ENCODE results near the gene DEPP1. TPM values are rescaled to one million over a fixed set of nuclear protein-coding genes. Genes with fewer than 3 reads are reported as not detected.

DEPP1 gene
- total RNA-seq, 2 donors from 2014 or later, result 27.2 to 144 TPM

DNA sequence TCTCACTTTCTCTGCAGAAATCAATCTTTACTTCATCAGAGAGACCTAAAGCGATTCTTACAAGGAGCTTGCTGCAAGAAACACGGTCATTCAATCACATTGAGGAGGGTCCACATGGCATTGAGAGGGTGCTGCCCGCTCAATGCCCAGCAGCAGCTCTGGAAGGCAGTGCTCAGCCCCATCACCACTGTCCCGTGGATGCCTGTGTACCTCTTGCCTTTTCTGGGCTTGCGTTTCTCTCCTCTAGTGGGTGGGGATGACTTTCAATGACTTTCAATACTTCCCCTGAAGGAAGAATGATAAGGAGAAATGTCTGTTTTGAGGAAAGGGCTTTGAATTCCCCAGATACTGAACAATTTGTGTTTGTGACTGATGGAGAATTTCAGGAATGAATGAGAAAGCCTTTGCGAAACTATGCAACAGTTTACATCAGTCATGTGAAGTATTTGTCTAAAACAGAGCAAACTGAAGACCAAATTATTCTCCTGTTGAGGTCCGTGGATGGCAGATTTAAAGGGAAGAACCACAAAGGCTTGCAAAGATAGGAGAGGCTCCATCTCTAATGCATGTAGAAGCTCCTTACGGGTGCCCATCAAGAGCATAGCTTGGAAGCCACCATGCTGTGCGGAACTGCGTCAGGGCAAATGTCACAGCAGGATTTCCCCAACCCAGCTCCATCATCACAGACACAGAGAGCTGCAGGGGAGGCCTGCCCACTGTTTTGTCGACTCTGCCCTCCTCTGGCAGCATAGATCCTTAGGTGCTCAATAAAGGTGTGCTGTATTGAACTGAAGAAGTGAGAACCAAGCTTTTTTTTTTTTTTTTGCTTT lies 15.5 kb upstream of the DEPP1 start:
- no peak overlapping the region for H3K27ac ChIP-seq
- WGBS, result 93% methylated on average over 11 of the region's 11 CpGs
- intact Hi-C loops (cut with DNase I), result loop anchor here (10.0 kb wide), 1 partner anchor 601 kb away; no protein-coding TSS in a partner anchor
- H3K4me1 ChIP-seq (replicated peaks), result peaks cover 14% of the 10 kb centered on the region
- no peak for DNase-seq (ENCODE audit: low spot score)
- H3K36me3 ChIP-seq, result no peaks in the 10 kb centered on the region
- H3K9me3 ChIP-seq, result no peaks in the 10 kb centered on the region
- TF ChIP-seq POLR2AphosphoS5 (IDR thresholded peaks at IDR 0.05) (no peak), POLR2A (IDR thresholded peaks at IDR 0.05) (no peak)
- TF ChIP-seq, protein P1, sequence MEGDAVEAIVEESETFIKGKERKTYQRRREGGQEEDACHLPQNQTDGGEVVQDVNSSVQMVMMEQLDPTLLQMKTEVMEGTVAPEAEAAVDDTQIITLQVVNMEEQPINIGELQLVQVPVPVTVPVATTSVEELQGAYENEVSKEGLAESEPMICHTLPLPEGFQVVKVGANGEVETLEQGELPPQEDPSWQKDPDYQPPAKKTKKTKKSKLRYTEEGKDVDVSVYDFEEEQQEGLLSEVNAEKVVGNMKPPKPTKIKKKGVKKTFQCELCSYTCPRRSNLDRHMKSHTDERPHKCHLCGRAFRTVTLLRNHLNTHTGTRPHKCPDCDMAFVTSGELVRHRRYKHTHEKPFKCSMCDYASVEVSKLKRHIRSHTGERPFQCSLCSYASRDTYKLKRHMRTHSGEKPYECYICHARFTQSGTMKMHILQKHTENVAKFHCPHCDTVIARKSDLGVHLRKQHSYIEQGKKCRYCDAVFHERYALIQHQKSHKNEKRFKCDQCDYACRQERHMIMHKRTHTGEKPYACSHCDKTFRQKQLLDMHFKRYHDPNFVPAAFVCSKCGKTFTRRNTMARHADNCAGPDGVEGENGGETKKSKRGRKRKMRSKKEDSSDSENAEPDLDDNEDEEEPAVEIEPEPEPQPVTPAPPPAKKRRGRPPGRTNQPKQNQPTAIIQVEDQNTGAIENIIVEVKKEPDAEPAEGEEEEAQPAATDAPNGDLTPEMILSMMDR (IDR thresholded peaks at IDR 0.05), result no peak
- no peak overlapping the region for H3K4me3 ChIP-seq
- no peaks in the 10 kb centered on the region for H3K27me3 ChIP-seq (replicated peaks; ENCODE audit: insufficient read depth)

DNA sequence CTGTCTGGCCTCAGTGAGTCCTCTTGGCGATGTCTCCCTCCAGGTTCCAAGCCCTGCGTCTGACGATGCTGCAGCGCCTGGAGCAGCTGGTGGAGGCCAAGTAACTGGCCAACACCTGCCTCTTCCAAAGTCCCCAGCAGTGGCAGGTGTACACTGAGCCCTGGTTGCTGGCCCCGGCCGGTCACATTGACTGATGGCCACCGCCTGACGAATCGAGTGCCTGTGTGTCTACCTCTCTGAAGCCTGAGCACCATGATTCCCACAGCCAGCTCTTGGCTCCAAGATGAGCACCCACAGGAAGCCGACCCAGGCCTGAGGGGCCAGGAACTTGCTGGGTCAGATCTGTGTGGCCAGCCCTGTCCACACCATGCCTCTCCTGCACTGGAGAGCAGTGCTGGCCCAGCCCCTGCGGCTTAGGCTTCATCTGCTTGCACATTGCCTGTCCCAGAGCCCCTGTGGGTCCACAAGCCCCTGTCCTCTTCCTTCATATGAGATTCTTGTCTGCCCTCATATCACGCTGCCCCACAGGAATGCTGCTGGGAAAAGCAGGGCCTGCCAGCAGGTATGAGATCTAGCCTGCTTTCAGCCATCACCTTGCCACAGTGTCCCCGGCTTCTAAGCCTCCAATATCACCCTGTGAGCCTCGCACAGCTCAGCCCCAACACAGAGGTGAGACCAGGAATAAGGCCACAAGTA lies 14.8 kb upstream of the DEPP1 start:
- DNase-seq (ENCODE audit: low spot score), result no peak
- TF ChIP-seq POLR2AphosphoS5 (IDR thresholded peaks at IDR 0.05) (no peak), POLR2A (IDR thresholded peaks at IDR 0.05) (no peak)
- TF ChIP-seq, protein P1 (IDR thresholded peaks at IDR 0.05), result no peak
- H3K9me3 ChIP-seq, result no peaks in the 10 kb centered on the region
- H3K4me3 ChIP-seq, result no peak overlapping the region
- no peaks in the 10 kb centered on the region for H3K27me3 ChIP-seq (replicated peaks; ENCODE audit: insufficient read depth)
- intact Hi-C loops (cut with DNase I), result loop anchor here (10.0 kb wide), 1 partner anchor 601 kb away; no protein-coding TSS in a partner anchor
- H3K4me1 ChIP-seq (replicated peaks), result peaks cover 14% of the 10 kb centered on the region
- no peaks in the 10 kb centered on the region for H3K36me3 ChIP-seq
- no peak overlapping the region for H3K27ac ChIP-seq
- WGBS, result 89% methylated on average over 9 of the region's 14 CpGs

DNA sequence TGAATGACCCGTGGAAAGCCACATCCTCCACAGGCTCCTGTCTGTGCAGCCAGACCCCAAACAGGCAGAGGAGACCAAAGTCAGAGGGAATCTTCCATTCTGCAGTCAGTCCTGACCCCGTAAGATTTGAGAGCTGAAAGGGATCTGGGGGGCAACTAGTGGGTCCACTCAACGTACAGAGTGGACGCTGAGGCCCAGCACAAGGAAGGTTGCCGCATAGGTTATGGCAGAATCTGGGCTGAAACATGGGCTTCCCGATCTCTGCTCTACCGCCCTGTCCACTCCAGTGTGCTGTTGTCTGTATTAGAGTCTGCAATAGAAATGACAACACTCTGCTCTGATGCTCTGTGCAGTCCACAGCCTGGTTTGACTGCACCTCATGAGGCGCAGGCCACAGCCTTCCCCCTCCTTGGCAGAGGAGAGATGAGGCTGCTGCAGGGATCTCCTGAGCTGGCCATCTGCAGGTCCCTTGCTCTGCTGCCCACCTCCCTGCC lies 14.2 kb upstream of the DEPP1 start:
- Histone ChIP-seq H3K27ac (peak overlapping the region in 1 of 2 donors; percentile 4), H3K4me3 (no peak overlapping the region), H3K4me1 (replicated peaks) (peaks cover 14% of the 10 kb centered on the region), H3K27me3 (replicated peaks; ENCODE audit: insufficient read depth) (no peaks in the 10 kb centered on the region), H3K36me3 (no peaks in the 10 kb centered on the region), H3K9me3 (no peaks in the 10 kb centered on the region)
- TF ChIP-seq POLR2A (IDR thresholded peaks at IDR 0.05) (no peak), POLR2AphosphoS5 (IDR thresholded peaks at IDR 0.05) (no peak)
- TF ChIP-seq, protein P1 (IDR thresholded peaks at IDR 0.05), result no peak
- intact Hi-C loops (cut with DNase I), result loop anchor here (10.0 kb wide), 1 partner anchor 602 kb away; no protein-coding TSS in a partner anchor
- 96% methylated on average over 8 of the region's 8 CpGs for WGBS
- no peak for DNase-seq (ENCODE audit: low spot score)

DNA sequence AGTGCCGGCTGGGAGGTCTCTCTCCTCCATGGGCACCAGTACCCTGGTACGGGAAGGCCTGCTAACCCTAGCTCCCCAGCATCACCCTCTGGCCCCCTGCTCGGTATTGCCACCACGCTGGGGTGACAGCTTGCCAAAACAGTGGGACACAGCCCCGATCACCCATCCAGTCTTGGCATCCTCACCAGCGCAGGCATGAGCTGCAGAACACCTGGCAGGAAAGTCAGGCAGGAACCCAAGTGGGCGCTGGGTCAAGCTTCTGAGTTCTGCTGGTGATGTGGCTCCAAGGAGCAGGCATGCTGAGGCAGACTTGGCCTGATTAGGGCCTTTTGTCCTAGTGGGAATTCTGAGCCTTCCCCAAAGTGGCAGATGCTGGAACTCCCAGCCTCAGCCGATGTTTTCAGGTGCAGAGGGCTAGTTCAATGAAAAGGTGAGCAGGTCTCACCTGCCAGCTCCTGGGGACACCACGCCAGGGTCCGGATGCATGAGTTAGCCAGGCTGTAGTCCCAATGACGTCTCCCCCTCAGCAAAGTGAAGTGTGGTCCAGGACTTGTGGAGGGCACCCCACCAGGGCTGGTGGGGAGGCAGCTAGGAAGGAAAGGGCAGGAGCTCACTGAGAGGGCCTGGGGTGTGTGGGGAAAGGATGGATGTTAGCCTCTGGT lies 13.6 kb upstream of the DEPP1 start:
- intact Hi-C loops (cut with DNase I), result loop anchor here (10.0 kb wide), 1 partner anchor 603 kb away; no protein-coding TSS in a partner anchor
- no peaks in the 10 kb centered on the region for H3K9me3 ChIP-seq
- TF ChIP-seq POLR2A (IDR thresholded peaks at IDR 0.05), result no peak
- TF ChIP-seq POLR2AphosphoS5 (IDR thresholded peaks at IDR 0.05), result no peak
- TF ChIP-seq, protein P1 (IDR thresholded peaks at IDR 0.05), result no peak
- no peaks in the 10 kb centered on the region for H3K27me3 ChIP-seq (replicated peaks; ENCODE audit: insufficient read depth)
- WGBS, result 43% methylated on average over 10 of the region's 11 CpGs
- H3K4me3 ChIP-seq, result no peak overlapping the region
- DNase-seq (ENCODE audit: low spot score), result peak; percentile 64
- peak overlapping the region in 1 of 2 donors; percentile 4 for H3K27ac ChIP-seq
- H3K36me3 ChIP-seq, result no peaks in the 10 kb centered on the region
- peaks cover 14% of the 10 kb centered on the region for H3K4me1 ChIP-seq (replicated peaks)

Measured in prostate gland (tissue), 2 donors.